Hepatocyte (in vitro differentiated cells): ENCODE data around the gene ZNF470. TPM values are rescaled to one million over a fixed set of nuclear protein-coding genes. Genes with fewer than 3 reads are reported as not detected.

Experiments used
- DNase-seq: peaks from one replicate; pipeline ENCODE4 v3.0.0-alpha.2; 2016; ENCODE audit warnings: low spot score
- H2AFZ ChIP-seq: fragments of 200-600 bp; sonication (generic); 2 replicates; pipeline ENCODE4 v1.6.0; 2016; ENCODE audit warnings: antibody characterized with exemption, mild to moderate bottlenecking
- H3K27ac ChIP-seq: fragments of 200-600 bp; sonication (generic); 2 replicates; pipeline ENCODE4 v1.5.1; 2016; ENCODE audit warnings: mild to moderate bottlenecking
- H3K27me3 ChIP-seq: fragments of 200-600 bp; sonication (generic); 2 replicates; pipeline ENCODE4 v1.6.1; 2016
- H3K36me3 ChIP-seq: fragments of 200-600 bp; sonication (generic); replicated peaks from 2 replicates; pipeline ENCODE4 v1.5.1; 2016; ENCODE audit warnings: low read depth; ENCODE audit not compliant: insufficient read depth
- H3K4me1 ChIP-seq: fragments of 200-600 bp; sonication (generic); 2 replicates; pipeline ENCODE4 v1.5.1; 2016; ENCODE audit warnings: mild to moderate bottlenecking, moderate library complexity; ENCODE audit not compliant: insufficient read depth
- H3K4me2 ChIP-seq: fragments of 200-600 bp; sonication (generic); 2 replicates; pipeline ENCODE4 v1.6.0; 2016
- H3K4me3 ChIP-seq: fragments of 200-600 bp; sonication (generic); 2 replicates; pipeline ENCODE4 v1.5.1; 2016; ENCODE audit warnings: mild to moderate bottlenecking
- H3K79me2 ChIP-seq: fragments of 200-600 bp; sonication (generic); 2 replicates; pipeline ENCODE4 v1.6.0; 2017; ENCODE audit warnings: mild to moderate bottlenecking
- H3K9me2 ChIP-seq: fragments of 200-600 bp; sonication (generic); replicated peaks from 2 replicates; pipeline ENCODE4 v1.6.0; 2017; ENCODE audit warnings: mild to moderate bottlenecking; ENCODE audit not compliant: insufficient read depth
- H3K9me3 ChIP-seq: fragments of 200-600 bp; sonication (generic); 2 replicates; pipeline ENCODE4 v1.5.1; 2016; ENCODE audit warnings: low read depth, mild to moderate bottlenecking
- H4K20me1 ChIP-seq: fragments of 200-600 bp; sonication (generic); 2 replicates; pipeline ENCODE4 v1.6.0; 2016; ENCODE audit warnings: mild to moderate bottlenecking; ENCODE audit not compliant: insufficient read depth, poor library complexity, severe bottlenecking
- EZH2 ChIP-seq: fragments of 200-600 bp; sonication (generic); IDR thresholded peaks from 2 replicates; pipeline ENCODE4 v1.6.1; 2016; ENCODE audit warnings: antibody characterized with exemption, mild to moderate bottlenecking, borderline replicate concordance
- EZH2phosphoT487 ChIP-seq: fragments of 200-600 bp; sonication (generic); IDR thresholded peaks from one replicate; pipeline ENCODE4 v1.6.1; 2018; ENCODE audit warnings: antibody characterized with exemption, mild to moderate bottlenecking, low read depth, moderate library complexity; ENCODE audit not compliant: unreplicated experiment, severe bottlenecking
- WGBS: methylation state at CpG from one replicate; pipeline ENCODE4 v1.1.6; 2016; ENCODE audit warnings: low lambda C conversion rate; ENCODE audit errors: missing lambda C conversion rate; 5-methylcytosine and 5-hydroxymethylcytosine counted together
- polyA plus RNA-seq: library from polyadenylated mRNA; unstranded; fragments of >200 nt; fragmentation: Nextera tagmentation; extraction: Ambion mirVana; gene quantifications from 2 replicates; pipeline ENCODE4 v1.2.1, GENCODE V29; 2016
- total RNA-seq: library from RNA; depleted of rRNA; stranded (reverse); fragments of >200 nt; gene quantifications from 2 replicates; pipeline ENCODE4 v1.2.3, GENCODE V29; 2014
- TF ChIP-seq, protein P1 (sequence below): fragments of 200-600 bp; sonication (generic); IDR thresholded peaks from 2 replicates; pipeline ENCODE4 v1.5.1; 2016; ENCODE audit warnings: antibody characterized with exemption, mild to moderate bottlenecking; ENCODE audit not compliant: poor library complexity

The ZNF470 gene
- total and polyA plus RNA-seq, 2 experiments from 2014 or later: 1.7 to 4.9 TPM

DNA sequence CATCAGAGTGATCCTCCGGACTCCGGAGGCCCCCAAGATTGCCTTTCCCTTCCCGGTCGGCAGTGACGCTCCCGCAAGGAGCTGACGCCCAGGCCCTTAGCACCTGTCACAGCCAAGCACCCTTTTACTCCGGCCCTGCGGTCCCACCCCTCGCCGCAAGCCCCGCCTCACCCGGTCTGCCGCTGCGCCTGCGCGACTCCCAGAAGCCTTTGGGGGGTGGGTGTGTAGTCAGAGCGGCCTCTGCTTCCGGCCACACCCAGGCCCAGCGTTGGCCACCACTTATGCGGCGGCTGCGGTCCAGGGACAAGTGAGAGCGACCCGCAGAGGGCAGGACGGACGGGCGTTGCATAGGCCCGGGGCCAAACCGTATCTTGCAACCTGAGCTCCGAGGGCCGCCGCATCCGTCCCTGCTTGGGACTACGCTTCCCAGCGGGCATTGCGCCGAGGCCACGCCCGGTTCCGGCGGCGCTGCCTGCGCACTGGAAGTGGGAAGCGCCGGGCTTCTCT is 29.0 kb upstream of the ZNF470 start:
- peaks cover 4% of the 10 kb centered on the region for H3K79me2 ChIP-seq
- no peaks in the 10 kb centered on the region for H4K20me1 ChIP-seq
- H3K36me3 ChIP-seq: no peaks in the 10 kb centered on the region
- peak overlapping the region; percentile 92 for H3K4me3 ChIP-seq
- peak overlapping the region; percentile 90 for H3K4me2 ChIP-seq
- TF ChIP-seq, protein P1, sequence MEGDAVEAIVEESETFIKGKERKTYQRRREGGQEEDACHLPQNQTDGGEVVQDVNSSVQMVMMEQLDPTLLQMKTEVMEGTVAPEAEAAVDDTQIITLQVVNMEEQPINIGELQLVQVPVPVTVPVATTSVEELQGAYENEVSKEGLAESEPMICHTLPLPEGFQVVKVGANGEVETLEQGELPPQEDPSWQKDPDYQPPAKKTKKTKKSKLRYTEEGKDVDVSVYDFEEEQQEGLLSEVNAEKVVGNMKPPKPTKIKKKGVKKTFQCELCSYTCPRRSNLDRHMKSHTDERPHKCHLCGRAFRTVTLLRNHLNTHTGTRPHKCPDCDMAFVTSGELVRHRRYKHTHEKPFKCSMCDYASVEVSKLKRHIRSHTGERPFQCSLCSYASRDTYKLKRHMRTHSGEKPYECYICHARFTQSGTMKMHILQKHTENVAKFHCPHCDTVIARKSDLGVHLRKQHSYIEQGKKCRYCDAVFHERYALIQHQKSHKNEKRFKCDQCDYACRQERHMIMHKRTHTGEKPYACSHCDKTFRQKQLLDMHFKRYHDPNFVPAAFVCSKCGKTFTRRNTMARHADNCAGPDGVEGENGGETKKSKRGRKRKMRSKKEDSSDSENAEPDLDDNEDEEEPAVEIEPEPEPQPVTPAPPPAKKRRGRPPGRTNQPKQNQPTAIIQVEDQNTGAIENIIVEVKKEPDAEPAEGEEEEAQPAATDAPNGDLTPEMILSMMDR: no peak
- TF ChIP-seq EZH2 (no peak), EZH2phosphoT487 (no peak)
- H3K4me1 ChIP-seq: peaks cover 5% of the 10 kb centered on the region
- WGBS: 4% methylated on average over 32 of the region's 46 CpGs
- no peaks in the 10 kb centered on the region for H3K9me2 ChIP-seq
- peaks cover 18% of the 10 kb centered on the region for H3K9me3 ChIP-seq
- DNase-seq: peak; percentile 95
- peak overlapping the region; percentile 87 for H2AFZ ChIP-seq
- peak overlapping the region; percentile 98 for H3K27ac ChIP-seq
- H3K27me3 ChIP-seq: no peaks in the 10 kb centered on the region

- H3K4me2 ChIP-seq: peak within 1 kb of the TSS; percentile 93
- DNase-seq: no peak
- WGBS: 2% methylated on average over 23 of the region's 65 CpGs
- peak within 1 kb of the TSS; percentile 98 for H3K27ac ChIP-seq
- H3K27me3 ChIP-seq: no peaks in the 10 kb centered on the region
- H3K36me3 ChIP-seq: no peaks in the 10 kb centered on the region
- peak within 1 kb of the TSS; percentile 96 for H3K4me3 ChIP-seq
- H3K79me2 ChIP-seq: peaks cover 4% of the 10 kb centered on the region
- H3K9me3 ChIP-seq: peaks cover 18% of the 10 kb centered on the region
- peak within 1 kb of the TSS; percentile 92 for H2AFZ ChIP-seq
- no peak for TF ChIP-seq EZH2
- TF ChIP-seq EZH2phosphoT487: no peak
- TF ChIP-seq, protein P1: no peak
- no peaks in the 10 kb centered on the region for H3K9me2 ChIP-seq
- peaks cover 5% of the 10 kb centered on the region for H3K4me1 ChIP-seq
- no peaks in the 10 kb centered on the region for H4K20me1 ChIP-seq
Observed at GRCh38 chr19:56538761-56539263, 28.5 kb upstream of the ZNF470 start, which contains the start of gene ZFP28. TSS of gene ZFP28 (plus strand) at chr19:56538948. CDS start at chr19:56539019, 71 bp downstream.

DNA sequence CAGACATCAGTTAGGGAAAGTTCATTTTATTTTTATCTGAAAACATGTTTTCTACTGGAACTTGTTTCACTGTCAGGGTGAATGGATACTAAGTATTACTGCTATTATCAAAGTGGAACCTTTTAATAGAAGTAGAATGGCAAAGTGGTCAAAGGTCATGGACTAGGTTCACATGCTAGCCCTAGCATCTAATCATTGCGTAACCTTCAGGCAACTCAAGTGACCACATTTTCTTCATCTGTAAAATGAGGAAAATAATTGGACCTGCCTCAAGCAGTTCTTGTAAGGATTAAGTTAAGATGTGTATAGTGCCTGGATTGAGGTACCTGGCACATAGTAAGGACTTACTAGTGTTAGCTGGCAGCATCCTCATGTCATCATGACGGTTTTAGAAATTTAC is 23.5 kb upstream of the ZNF470 start:
- Histone ChIP-seq H3K9me2 (no peaks in the 10 kb centered on the region), H3K27me3 (no peaks in the 10 kb centered on the region), H3K4me2 (no peak overlapping the region), H3K9me3 (peaks cover 40% of the 10 kb centered on the region), H3K4me3 (no peak overlapping the region), H3K27ac (no peak overlapping the region), H3K79me2 (peaks cover 4% of the 10 kb centered on the region), H4K20me1 (no peaks in the 10 kb centered on the region), H3K36me3 (peaks cover 8% of the 10 kb centered on the region), H2AFZ (no peak overlapping the region), H3K4me1 (peaks cover 5% of the 10 kb centered on the region)
- no peak for TF ChIP-seq EZH2phosphoT487
- DNase-seq: no peak
- WGBS: 96% methylated on average over 2 of the region's 2 CpGs

- Histone ChIP-seq H4K20me1 (no peaks in the 10 kb centered on the region), H2AFZ (no peak overlapping the region), H3K27ac (no peak overlapping the region), H3K4me3 (no peak overlapping the region), H3K36me3 (peaks cover 16% of the 10 kb centered on the region), H3K4me2 (no peak overlapping the region), H3K9me3 (peaks cover 50% of the 10 kb centered on the region), H3K27me3 (no peaks in the 10 kb centered on the region), H3K4me1 (no peaks in the 10 kb centered on the region), H3K79me2 (no peaks in the 10 kb centered on the region), H3K9me2 (no peaks in the 10 kb centered on the region)
- TF ChIP-seq EZH2phosphoT487 (no peak), EZH2 (no peak)
- TF ChIP-seq, protein P1: no peak
- no peak for DNase-seq
- 88% methylated on average over 6 of the region's 6 CpGs for WGBS
Observed at GRCh38 chr19:56547535-56547934, 19.7 kb upstream of the ZNF470 start.
